ENCODE data around the gene MAPK7. TPM values are rescaled to one million over a fixed set of nuclear protein-coding genes. Genes with fewer than 3 reads are reported as not detected.

Gene MAPK7
- total RNA-seq, 1 donor from 2014 or later, result 30.6 TPM

DNA sequence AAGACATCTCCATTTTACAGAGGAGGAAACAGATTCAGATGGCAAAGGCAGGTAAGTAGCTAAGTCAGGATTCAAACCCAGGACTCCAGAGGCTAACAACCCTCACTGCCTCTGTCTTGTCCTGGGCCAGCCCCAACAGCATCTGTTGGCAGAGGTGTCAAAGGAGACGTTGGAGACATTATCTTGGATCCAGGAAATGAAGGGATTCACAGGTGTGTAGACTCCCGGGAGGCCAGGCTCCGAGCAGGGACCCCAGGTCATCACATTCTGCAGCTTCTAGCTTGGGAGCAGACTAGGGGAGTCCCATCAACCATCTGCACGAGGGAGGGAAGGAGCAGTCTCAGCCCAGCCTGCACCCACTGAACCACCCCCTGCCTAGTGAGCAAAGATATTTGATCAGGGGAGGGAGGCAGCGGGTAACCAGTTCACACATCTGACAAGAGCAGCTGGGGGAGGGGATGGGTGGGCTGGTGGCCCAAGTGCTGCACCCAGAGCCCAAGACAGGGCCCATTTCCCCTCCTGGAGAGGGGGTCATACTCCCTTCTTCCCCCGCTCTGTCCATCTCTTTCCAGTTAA, 14.8 kb upstream of the MAPK7 start:
- no peak for DNase-seq (ENCODE audit: low spot score)

DNA sequence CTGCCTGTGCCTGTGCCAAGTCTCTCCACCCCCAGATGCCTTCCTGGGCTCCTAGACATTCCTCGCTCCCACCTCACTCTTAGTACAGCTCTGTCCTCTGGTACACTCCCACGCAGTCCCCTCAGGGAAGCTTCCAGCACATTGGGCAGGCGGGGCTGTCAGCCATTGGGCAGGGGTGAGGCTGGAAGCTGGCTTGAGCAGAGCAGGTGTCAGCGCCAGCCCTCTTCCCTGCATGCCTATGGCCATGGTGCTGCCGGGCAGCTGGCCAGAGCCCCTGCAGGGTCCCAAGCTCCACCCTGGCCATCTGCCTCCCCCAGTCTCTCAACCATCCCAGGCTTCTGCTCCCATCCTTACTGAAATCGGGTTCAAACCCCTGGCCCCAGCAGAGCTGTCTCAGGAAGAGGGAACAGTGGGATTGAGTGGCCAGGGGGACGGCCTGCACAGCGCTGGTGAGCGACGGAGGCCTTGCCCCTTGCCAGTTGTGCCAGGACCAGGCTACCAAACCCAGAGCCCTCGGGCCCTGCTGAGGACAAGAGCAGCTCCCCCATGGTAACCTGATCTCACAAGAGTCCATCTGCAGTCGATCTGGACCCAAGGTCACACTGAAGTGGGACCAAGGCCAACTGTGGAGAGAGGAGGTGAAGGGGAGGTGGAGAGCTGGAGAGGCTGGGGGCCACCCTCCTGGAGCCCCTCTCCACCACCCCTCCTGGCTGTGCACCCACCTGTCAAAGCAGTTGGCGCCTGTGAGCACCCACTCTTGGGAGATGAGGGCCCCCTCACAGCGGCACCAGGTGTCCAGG, 13.4 kb upstream of the MAPK7 start:
- DNase-seq (ENCODE audit: low spot score), result no peak

- no peak for DNase-seq (ENCODE audit: low spot score)
Measured at GRCh38 chr17:19365499-19365817, 12.8 kb upstream of the MAPK7 start.

DNA sequence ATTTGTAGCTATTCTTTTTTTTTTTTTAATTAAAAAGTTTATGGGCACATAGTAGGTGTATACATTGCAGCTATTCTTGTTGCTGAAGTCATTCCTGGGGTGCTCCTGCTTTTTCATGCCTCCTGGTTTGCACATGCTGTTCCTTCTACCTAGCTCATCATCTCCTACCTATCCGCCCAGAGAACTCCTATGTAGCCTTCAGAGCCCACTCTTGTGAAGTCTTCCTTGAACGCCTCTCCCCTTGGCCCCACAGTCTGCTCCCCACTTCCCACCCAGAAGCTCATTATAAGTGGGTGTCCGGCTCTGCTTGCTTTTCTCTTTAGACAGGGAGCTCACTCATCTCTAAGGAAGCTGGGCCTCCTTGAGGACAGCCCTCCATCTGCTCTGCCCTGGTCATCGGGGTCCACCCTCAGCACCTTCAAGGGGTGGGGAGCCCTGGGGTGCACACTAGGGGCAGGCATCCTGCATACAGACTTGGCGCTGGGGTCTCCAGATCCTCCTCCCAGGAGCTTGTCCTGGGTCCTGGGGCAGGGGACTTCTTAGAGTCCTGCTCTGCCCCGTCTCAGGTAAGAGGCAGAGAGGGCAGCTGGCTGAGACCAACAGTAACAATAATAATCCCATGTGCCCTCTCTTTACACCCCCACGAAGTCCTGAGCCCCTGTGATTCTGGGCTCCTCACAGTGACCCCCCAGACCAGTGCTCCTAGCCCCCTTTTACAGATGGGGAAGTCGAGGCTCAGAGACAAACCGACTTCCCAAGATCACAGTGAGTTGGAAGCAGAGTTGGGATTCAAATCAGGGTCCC, 12.3 kb upstream of the MAPK7 start:
- DNase-seq (ENCODE audit: low spot score), result no peak

- DNase-seq (ENCODE audit: low spot score), result no peak
Measured at GRCh38 chr17:19366637-19366972, 11.7 kb upstream of the MAPK7 start.

DNA sequence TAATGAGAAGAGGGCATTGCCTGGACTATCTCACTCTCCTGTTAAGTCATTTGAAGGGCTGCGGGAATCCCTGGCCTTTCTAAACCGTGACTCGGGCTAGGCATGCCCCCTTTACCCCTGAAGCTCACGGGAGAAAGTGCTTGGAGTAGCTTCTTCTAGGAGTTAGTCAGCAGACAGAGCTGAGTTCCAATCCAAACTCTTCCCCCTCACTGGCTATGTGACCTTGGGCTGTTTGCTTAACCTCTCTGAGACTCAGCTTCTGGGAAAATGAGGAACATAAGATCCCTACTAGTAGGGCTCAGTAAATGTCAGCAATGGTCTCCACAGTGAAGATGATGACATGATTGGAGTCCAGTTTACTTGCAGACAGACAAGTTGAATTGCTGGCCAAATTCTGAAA, 10.1 kb upstream of the MAPK7 start:
- DNase-seq (ENCODE audit: low spot score), result no peak

- no peak for DNase-seq (ENCODE audit: low spot score)
Measured at GRCh38 chr17:19369107-19369778, 9.1 kb upstream of the MAPK7 start.

DNA sequence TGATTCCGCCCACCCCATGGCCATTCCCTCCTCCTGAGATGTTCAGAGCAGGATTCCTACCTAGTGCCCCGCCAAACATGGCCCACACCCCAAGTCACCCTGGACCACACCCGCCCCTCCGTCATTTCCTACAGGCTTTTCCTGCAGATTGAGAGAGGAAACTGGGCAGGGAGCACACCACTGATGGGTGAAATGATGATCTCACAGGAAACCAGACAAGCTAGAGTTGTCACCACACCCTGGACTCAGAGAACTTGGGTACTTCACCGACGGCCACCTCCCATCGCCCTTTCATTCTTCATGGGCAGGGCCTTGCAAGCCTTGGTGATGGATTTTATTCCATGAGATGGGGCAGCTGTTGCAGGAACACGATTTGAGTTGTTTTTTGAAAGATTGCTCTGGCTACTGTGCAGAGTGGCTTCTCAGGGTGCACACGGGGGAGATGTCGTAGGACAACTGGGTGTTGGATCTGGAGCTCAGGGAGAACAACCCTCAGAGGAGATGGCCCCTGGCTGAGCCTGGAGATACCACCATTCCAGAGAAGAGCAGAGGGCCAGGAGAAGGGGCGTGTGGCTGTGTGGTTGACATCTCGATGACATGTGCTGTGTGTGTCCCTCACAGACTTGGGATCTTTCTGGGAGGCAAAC, 8.3 kb upstream of the MAPK7 start:
- DNase-seq (ENCODE audit: low spot score), result no peak

DNA sequence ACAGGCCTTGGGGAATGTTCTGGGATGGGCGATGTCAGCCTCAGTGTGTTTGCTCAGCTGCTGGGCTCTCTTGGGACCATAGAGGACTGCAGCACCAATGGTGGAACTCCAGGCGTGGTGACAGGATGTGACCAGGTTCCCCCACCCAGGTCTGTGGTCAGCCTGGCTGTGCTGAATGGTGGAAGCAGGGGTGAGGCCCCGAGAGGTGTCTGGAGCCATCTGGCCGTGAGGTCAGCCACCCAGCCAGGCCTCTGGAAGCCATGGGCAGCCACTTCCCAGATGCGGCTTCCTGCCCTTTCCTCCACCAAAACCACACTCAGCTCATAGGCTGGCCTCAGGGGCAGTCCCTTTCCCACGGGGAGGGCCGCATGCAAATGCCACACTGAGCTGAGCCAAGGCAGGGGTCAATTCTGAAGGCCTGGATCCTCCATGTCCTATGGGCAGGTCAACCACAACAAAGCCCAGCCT, 7.8 kb upstream of the MAPK7 start:
- DNase-seq (ENCODE audit: low spot score), result no peak

DNA sequence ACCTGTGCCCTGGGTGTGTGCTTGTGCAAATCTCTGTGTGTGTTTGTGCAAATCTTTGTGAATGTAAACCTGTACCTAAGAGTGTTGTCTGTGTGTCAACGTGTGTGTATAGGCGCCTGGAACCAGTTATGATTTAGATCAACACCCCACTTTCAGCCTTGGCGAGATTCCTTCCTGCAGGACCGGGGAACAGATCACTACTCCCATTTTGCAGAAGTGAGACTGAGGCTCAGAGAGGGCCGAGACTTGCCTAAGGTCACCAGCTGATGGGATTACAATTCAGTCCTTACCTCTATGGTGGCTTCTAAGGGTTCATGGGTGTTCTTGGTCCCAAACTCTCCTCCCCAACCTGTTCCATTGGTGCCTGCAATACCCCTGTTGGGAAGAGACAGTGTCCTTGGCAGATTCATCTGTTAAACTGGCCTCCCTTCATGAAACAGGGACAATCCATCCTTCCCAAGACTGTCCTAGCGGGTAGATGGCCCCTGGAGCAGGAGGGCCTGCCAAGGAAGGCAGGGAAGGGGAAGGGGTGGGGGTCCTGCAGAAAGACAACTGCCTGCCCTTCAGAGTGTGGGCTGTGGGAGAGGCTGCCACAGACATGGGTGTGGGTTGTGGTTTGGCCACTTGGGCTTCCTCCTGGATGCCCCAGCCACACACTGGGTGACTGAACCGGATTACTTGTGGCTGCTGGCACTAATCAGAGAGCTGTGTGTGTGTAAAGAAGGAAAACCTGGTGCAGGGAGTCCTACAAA, 6.9 kb upstream of the MAPK7 start:
- no peak for DNase-seq (ENCODE audit: low spot score)

DNA sequence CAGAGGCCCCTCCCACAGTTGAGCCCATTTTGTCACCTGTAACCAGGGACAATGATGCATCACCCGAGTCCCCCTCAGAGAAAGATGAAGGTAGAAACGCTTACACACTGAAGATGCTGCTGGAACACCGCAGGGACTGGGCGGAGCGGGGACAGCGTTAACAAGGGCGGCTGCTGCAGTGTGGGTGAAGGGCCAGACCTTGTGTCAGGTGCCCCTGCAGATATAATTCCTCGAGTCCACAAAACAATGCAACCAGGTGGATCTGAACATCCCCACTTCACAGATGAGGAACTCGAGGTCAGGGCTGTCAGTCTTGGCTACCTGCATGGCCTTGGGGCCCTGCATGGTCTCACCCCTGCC, 6.3 kb upstream of the MAPK7 start:
- DNase-seq (ENCODE audit: low spot score), result peak; percentile 30

DNA sequence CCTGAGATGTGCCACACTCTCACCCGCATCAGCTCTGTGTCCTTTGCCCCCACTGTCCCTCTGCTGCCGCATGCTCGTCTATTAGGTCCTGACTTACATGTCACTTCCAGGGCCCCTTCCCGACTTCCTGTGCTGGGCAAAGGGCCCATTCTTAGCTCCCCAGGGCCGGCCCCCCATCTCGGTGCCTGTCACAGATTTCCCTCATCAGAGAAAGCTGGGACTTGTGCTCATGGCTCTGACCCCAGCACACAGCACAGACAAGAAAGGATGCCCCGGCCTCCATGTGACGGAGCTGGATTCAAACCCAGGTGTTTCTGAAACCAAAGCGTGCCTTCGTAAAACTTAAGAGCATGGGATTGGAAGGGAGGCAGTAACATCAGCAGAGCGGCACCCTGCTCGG, 5.9 kb upstream of the MAPK7 start:
- DNase-seq (ENCODE audit: low spot score), result peak; percentile 29

GRCh38 chr17:19372866-19373504, 5.3 kb upstream of the MAPK7 start:
- no peak for DNase-seq (ENCODE audit: low spot score)

- no peak for DNase-seq (ENCODE audit: low spot score)
Measured at GRCh38 chr17:19374136-19374535, 4.2 kb upstream of the MAPK7 start.

DNA sequence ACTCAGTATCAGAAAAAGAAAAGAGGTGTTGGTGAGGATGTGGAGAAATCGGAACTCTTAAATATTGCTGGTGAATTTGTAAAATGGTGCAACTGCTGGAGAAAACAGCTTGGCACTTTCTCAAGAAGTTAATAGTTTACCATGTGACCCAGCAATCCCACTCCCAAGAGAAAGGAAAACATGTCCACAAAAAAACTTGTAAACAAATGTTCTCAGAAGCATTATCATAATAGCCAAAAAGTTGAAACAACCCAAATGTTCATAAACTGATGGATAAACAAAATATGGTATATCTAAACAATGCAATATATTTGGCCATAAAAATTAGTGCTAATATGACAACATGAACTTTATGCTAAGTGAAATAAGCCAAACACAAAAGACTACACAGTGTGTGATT, 2.6 kb upstream of the MAPK7 start:
- DNase-seq (ENCODE audit: low spot score), result no peak

DNA sequence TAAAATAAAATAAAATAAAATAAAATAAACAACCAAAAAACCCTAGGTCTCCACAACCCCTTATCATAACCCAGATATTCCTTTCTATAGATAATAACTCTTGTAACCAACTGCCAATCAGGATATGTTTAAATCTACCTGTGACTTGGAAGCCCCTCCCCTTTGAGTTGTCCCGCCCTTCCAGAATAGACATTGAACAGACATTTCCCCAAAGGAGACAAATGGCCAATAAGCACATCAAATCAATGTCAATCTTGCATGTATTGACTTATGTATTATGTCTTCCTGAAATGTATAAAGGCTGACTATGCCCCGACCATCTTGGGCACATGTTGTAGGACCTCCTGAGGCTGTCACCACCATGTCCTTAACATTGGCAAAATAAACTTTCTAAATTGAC, 1.5 kb upstream of the MAPK7 start:
- DNase-seq (ENCODE audit: low spot score), result no peak

DNA sequence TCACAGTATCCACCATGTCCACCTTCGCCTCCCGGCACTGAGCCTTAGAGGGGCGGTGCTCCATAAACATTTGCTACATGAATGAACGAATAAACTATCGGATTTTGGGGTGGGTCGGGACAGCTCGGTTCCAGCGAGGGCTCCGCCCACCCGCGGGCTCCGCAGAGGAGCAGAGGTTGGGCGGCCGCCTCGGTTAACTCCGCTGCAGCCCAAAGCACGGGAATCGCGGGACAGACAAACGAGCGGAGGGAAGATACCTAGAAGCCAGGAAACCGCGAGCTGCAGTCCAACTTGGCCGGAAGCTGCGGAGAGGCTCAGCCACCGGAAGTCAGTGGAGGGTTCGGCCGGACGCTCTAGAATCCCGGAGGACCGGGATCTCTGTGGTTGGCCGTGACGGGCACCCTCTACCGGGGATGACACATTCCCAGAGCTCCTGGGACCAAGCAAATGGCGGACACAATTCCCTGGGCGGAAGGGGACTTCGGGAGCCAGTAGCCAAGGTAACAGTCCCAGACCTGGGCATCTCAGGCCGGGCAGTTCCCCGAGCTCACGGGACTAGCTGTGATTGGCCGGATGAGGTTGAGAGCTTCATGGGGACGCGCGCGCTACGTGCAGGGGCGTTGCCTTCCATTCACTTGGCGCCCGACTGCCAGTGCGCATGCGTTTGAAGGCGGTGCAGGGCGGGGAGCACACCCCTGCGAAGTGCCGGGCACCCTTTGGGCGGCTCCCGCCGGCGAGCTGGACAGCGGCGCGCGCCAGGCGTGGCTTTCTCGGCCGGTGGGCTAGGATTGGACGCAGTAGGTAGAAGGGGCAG, 489 bp upstream of the MAPK7 start:
- peak; percentile 98 for DNase-seq (ENCODE audit: low spot score)

DNA sequence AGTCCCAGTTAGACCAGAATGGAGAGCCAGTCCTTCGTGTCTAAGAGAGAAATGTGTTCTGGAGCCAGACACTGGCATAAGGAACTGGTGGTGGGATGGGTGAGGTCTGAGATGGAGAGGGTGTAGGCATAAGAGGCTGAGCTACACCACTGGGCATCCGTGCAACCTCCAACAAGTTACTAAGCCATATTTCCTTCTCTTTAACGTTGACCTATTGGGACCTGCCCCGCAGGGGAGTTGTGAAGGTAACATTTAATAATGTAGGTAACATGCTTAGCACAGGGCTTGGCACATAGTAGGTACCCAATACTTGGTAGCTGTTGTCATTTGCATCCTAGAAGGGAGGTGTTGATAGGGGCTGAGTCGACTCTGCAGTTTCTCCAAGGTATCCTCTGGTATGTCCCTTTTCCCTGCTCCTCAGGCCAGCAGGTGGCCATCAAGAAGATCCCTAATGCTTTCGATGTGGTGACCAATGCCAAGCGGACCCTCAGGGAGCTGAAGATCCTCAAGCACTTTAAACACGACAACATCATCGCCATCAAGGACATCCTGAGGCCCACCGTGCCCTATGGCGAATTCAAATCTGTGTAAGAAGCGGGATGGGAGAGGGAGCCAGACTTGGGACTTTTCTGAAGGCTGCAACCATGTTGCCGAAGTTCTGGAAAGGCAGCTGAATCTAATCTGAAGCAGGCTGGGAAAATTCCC, 1.2 kb downstream of the MAPK7 start:
- DNase-seq (ENCODE audit: low spot score), result no peak

All from ureter (tissue), 1 donor.